Heart right ventricle (tissue), 16 donors: ENCODE measurements around the gene RPS27. TPM values are rescaled to one million over a fixed set of nuclear protein-coding genes. Genes with fewer than 3 reads are reported as not detected.
A peak's percentile ranks its signal among the peaks of the same experiment; 100 is the strongest.

Experiments used
- ATAC-seq, 8 donors: fragments of 200-7000 bp; cut with Tn5 transposase; one replicate each; pipeline ENCODE4 v1.9.1; 2020; ENCODE audit warnings: mild to moderate bottlenecking in 8 of 8, moderate library complexity in 8 of 8, moderate number of reproducible peaks in 1 of 8
- DNase-seq, 2 donors: peaks; one replicate each; pipeline ENCODE4 v3.0.0-alpha.2; 2020
- H3K27ac ChIP-seq, 10 donors: fragments of 200-600 bp; sonication (generic) in 2 of 10; one replicate each; pipeline versions ENCODE4 v1.5.0 to v1.8.0; 2020 to 2022; ENCODE audit warnings: mild to moderate bottlenecking in 3 of 10
- H3K27me3 ChIP-seq, 7 donors: fragments of 200-600 bp; one replicate each; pipeline ENCODE4 v1.8.0; 2021 to 2022; ENCODE audit warnings: mild to moderate bottlenecking in 2 of 7
- H3K36me3 ChIP-seq, 9 donors: fragments of 200-600 bp; sonication (generic) in 1 of 9; one replicate each; pipeline versions ENCODE4 v1.5.0 to v1.8.0; 2020 to 2022; ENCODE audit warnings: mild to moderate bottlenecking in 2 of 9
- H3K4me1 ChIP-seq, 9 donors: fragments of 200-600 bp; sonication (generic) in 1 of 9; one replicate each; pipeline versions ENCODE4 v1.5.0 to v1.8.0; 2020 to 2022; ENCODE audit warnings: mild to moderate bottlenecking in 4 of 9
- H3K4me3 ChIP-seq, 10 donors: fragments of 200-600 bp; sonication (generic) in 2 of 10; one replicate each; pipeline versions ENCODE4 v1.5.0 to v1.8.0; 2020 to 2022; ENCODE audit warnings: mild to moderate bottlenecking in 7 of 10, moderate library complexity in 2 of 10
- H3K9me3 ChIP-seq, 11 donors: fragments of 200-600 bp in 10 of 11; sonication (generic) in 2 of 11; one replicate each; pipeline versions ENCODE4 v1.5.0 to v1.8.0; 2013 to 2022; ENCODE audit warnings: mild to moderate bottlenecking in 2 of 11, control low read depth in 1 of 11, moderate library complexity in 1 of 11
- WGBS, 2 donors: extraction: QIAGEN DNeasy Blood & Tissue Kit; methylation state at CpG; one replicate each; pipeline ENCODE4 v1.1.7; 2013; ENCODE audit warnings: inconsistent platforms in 1 of 2; 5-methylcytosine and 5-hydroxymethylcytosine counted together
- intact Hi-C, 10 donors: fragments of 100-400 bp; cut with DNase I; formaldehyde crosslinking; loops; one replicate each; pipeline versions ENCODE4 v1.11.1 to v1.14.2; 2022
- polyA plus RNA-seq, 2 donors: library from polyadenylated mRNA; stranded (reverse); fragments of 200-250 nt; gene quantifications; one replicate each; pipeline ENCODE4 v1.2.3, GENCODE V29; 2013
- total RNA-seq, 10 donors: library from RNA; stranded (reverse); fragmentation: NEBNext Ultra II Directional in 3 of 10; extraction: Animal tissue kit (Norgen Biotek cat#: 25700) in 3 of 10; gene quantifications; one replicate each; pipeline versions ENCODE4 v1.2.1 to v1.2.4, GENCODE V29; 2021 to 2023
- TF ChIP-seq, protein P1 (sequence below), 9 donors: fragments of 200-600 bp; sonication (generic) in 2 of 9; IDR thresholded peaks; one replicate each; pipeline versions ENCODE4 v1.5.0 to v1.8.0; 2021 to 2022; ENCODE audit warnings: antibody characterized with exemption in 9 of 9, mild to moderate bottlenecking in 5 of 9, moderate library complexity in 1 of 9
- donor health status: Arrhythmogenic right ventricular cardiomyopathy.
- donor health status: ischemic (EF 13 %, LVEDD 7.1; RV severe dilation, severe dysfunction).
- donor health status: healthy with polysubstance abuse.
- donor health status: DM: no; HTN: yes; CAD: no.
- donor health status: DM: no; HTN: no; CAD: no.
- donor health status: ischemic (EF 25% LVEDD 6.9; RV normal size, moderate dysfunction).
- donor health status: ischemic (EF 25% LVEDD 5.7; RV mildly dilated, moderate dysfunction).
- donor health status: healthy.
- donor health status: DM: yes; HTN: yes; CAD: no.
- donor health status: Ischemic cardiomyopathy.
- donor health status: ischemic (EF 35%, LVEDD 5.7; RV mildly dilated, moderate dysfunction).
- donor health status: nonischemic (EF 11% LVEDD 7.7; RV severe dilation, severe dysfunction).
- donor health status: DM: yes; HTN: yes; CAD: no.
- donor health status: PGD.
- donor health status: ischemic (EF 29% LVEDD 5.4; RV normal size, mild dysfunction).
- donor health status: nonischemic (EF 23%, LVEDD 6.1; RV moderate dilation, normal function).

The RPS27 gene
- total and polyA plus RNA-seq, 12 donors, result 586 to 8,165 (median 744) TPM

DNA sequence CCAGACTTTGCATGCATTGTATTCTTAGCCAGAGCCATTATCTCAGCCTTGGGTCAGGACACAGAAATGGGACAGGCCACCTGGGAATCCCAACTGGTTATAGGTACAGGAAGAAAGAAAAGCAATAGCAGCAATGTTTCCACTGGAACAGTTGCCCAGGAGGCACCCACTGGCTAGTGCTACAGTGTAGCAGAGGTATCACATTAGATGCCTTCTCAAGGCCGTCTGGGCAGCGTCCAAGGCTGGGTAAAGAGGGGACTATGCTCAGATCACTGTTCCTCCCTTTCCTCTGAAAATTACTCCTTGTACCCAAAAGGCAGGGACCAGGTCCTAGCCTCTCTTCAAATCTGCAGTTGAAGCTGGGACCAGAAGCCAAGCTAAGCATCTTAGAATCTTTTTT, 20.2 kb upstream of the RPS27 start:
- no peak overlapping the region for H3K4me3 ChIP-seq
- TF ChIP-seq, protein P1, sequence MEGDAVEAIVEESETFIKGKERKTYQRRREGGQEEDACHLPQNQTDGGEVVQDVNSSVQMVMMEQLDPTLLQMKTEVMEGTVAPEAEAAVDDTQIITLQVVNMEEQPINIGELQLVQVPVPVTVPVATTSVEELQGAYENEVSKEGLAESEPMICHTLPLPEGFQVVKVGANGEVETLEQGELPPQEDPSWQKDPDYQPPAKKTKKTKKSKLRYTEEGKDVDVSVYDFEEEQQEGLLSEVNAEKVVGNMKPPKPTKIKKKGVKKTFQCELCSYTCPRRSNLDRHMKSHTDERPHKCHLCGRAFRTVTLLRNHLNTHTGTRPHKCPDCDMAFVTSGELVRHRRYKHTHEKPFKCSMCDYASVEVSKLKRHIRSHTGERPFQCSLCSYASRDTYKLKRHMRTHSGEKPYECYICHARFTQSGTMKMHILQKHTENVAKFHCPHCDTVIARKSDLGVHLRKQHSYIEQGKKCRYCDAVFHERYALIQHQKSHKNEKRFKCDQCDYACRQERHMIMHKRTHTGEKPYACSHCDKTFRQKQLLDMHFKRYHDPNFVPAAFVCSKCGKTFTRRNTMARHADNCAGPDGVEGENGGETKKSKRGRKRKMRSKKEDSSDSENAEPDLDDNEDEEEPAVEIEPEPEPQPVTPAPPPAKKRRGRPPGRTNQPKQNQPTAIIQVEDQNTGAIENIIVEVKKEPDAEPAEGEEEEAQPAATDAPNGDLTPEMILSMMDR (IDR thresholded peaks at IDR 0.05), result no peak
- intact Hi-C loops, result no loop called here
- H3K36me3 ChIP-seq, result peaks cover 0 to 28% (median 21%) of the 10 kb centered on the region in 9 donors
- WGBS, 2 donors, result 91 to 100% methylated on average over 2 of the region's 2 CpGs
- DNase-seq (no peak), ATAC-seq (no peak)
- no peaks in the 10 kb centered on the region for H3K27me3 ChIP-seq
- H3K9me3 ChIP-seq, result no peaks in the 10 kb centered on the region
- H3K27ac ChIP-seq, result no peak overlapping the region
- peaks cover 11 to 43% (median 21%) of the 10 kb centered on the region in 9 donors for H3K4me1 ChIP-seq

- intact Hi-C loops, result no loop called here
- Histone ChIP-seq H3K9me3 (no peaks in the 10 kb centered on the region), H3K36me3 (peaks cover 0 to 40% (median 28%) of the 10 kb centered on the region in 9 donors), H3K27ac (no peak overlapping the region), H3K4me3 (no peak overlapping the region), H3K4me1 (peaks cover 9 to 42% (median 20%) of the 10 kb centered on the region in 9 donors), H3K27me3 (no peaks in the 10 kb centered on the region)
- 90 to 95% methylated on average over 3 of the region's 3 CpGs for WGBS, 2 donors
- ATAC-seq (no peak), DNase-seq (no peak)
- TF ChIP-seq, protein P1 (IDR thresholded peaks at IDR 0.05), result no peak
Observed at GRCh38 chr1:153973071-153973470, 17.5 kb upstream of the RPS27 start.

GRCh38 chr1:153973525-153973924, 17.0 kb upstream of the RPS27 start:
- intact Hi-C loops, result no loop called here
- peaks cover 0 to 40% (median 28%) of the 10 kb centered on the region in 9 donors for H3K36me3 ChIP-seq
- WGBS, 2 donors, result 81 to 82% methylated on average over 7 of the region's 7 CpGs
- TF ChIP-seq, protein P1 (IDR thresholded peaks at IDR 0.05), result no peak
- H3K27me3 ChIP-seq, result no peaks in the 10 kb centered on the region
- ATAC-seq, result no peak
- H3K4me3 ChIP-seq, result no peak overlapping the region
- H3K9me3 ChIP-seq, result no peaks in the 10 kb centered on the region
- H3K4me1 ChIP-seq, result peaks cover 7 to 42% (median 19%) of the 10 kb centered on the region in 9 donors
- DNase-seq, result no peak
- no peak overlapping the region for H3K27ac ChIP-seq

- TF ChIP-seq, protein P1 (IDR thresholded peaks at IDR 0.05), result no peak
- Histone ChIP-seq H3K4me3 (peak overlapping the region; percentile 69 to 99 (median 94)), H3K27ac (peak overlapping the region; percentile 79 to 98 (median 96)), H3K27me3 (no peaks in the 10 kb centered on the region), H3K4me1 (peaks cover 7 to 47% (median 19%) of the 10 kb centered on the region in 9 donors), H3K36me3 (peaks cover 0 to 66% (median 28%) of the 10 kb centered on the region in 9 donors), H3K9me3 (no peaks in the 10 kb centered on the region)
- DNase-seq, result no peak
- WGBS, 2 donors, result 0 to 1% methylated on average over 16 of the region's 16 CpGs
- ATAC-seq, result peak in 6 of 8 donors; percentile 2 to 13 (median 4)
- intact Hi-C loops, result no loop called here
Observed at GRCh38 chr1:153976819-153977249, 13.7 kb upstream of the RPS27 start.
